PC-3 (cell line): ENCODE data around the gene TMEM181.

Source experiments
- CTCF ChIP-seq: fragments of 300-600 bp; sonication (generic); conservative IDR thresholded peaks from 2 replicates; pipeline ENCODE4 v1.5.1; 2017; ENCODE audit warnings: antibody characterized with exemption, low read depth, mild to moderate bottlenecking, low read length
- EZH2 ChIP-seq: fragments of 300-600 bp; sonication (generic); IDR thresholded peaks from one replicate; pipeline ENCODE4 v1.6.1; 2017; ENCODE audit warnings: antibody characterized with exemption, mild to moderate bottlenecking, low read length; ENCODE audit not compliant: unreplicated experiment
- EZH2phosphoT487 ChIP-seq: fragments of 300-600 bp; sonication (generic); IDR thresholded peaks from 2 replicates; pipeline ENCODE4 v1.6.1; 2018; ENCODE audit warnings: mild to moderate bottlenecking, antibody characterized with exemption, low read length, borderline replicate concordance

- TF ChIP-seq CTCF (no peak), EZH2 (no peak), EZH2phosphoT487 (no peak)
Observed at GRCh38 chr6:158548418-158549161, 11.3 kb upstream of the TMEM181 start.
